Progenitor cell of endocrine pancreas (in vitro differentiated cells): ENCODE measurements around the gene FRMD4A. TPM values are rescaled to one million over a fixed set of nuclear protein-coding genes. Genes with fewer than 3 reads are reported as not detected.

ENCODE experiments used
- DNase-seq: peaks from one replicate; pipeline ENCODE4 v3.0.0; 2021; ENCODE audit warnings: low spot score; ENCODE audit not compliant: unreplicated experiment
- H3K27ac Mint-ChIP-seq: 2 replicates; pipeline ENCODE4 v1.8.0; 2021; ENCODE audit warnings: mild to moderate bottlenecking, moderate library complexity, mixed read lengths
- H3K27me3 Mint-ChIP-seq: 2 replicates; pipeline ENCODE4 v1.8.0; 2021; ENCODE audit warnings: mixed read lengths
- H3K36me3 Mint-ChIP-seq: 2 replicates; pipeline ENCODE4 v1.8.0; 2022; ENCODE audit warnings: mixed read lengths; ENCODE audit not compliant: insufficient read depth
- H3K4me1 Mint-ChIP-seq: 2 replicates; pipeline ENCODE4 v1.8.0; 2021; ENCODE audit warnings: low read depth, mixed read lengths
- H3K4me3 Mint-ChIP-seq: 2 replicates; pipeline ENCODE4 v1.8.0; 2021; ENCODE audit warnings: low read depth, mild to moderate bottlenecking, moderate library complexity, mixed read lengths
- H3K9me3 Mint-ChIP-seq: 2 replicates; pipeline ENCODE4 v1.8.0; 2021; ENCODE audit warnings: low read depth, mixed read lengths
- total RNA-seq: library from RNA; stranded (reverse); gene quantifications from 2 replicates; pipeline ENCODE4 v1.2.1, GENCODE V29; 2021
- TF ChIP-seq, protein P1 (sequence below): fragments of 200-600 bp; sonication (generic); IDR thresholded peaks from one replicate; pipeline ENCODE4 v1.5.0; 2021; ENCODE audit warnings: antibody characterized with exemption, mild to moderate bottlenecking; ENCODE audit not compliant: unreplicated experiment

FRMD4A gene
- total RNA-seq, 1 donor from 2014 or later = 42.2 TPM

- TF ChIP-seq, protein P1, sequence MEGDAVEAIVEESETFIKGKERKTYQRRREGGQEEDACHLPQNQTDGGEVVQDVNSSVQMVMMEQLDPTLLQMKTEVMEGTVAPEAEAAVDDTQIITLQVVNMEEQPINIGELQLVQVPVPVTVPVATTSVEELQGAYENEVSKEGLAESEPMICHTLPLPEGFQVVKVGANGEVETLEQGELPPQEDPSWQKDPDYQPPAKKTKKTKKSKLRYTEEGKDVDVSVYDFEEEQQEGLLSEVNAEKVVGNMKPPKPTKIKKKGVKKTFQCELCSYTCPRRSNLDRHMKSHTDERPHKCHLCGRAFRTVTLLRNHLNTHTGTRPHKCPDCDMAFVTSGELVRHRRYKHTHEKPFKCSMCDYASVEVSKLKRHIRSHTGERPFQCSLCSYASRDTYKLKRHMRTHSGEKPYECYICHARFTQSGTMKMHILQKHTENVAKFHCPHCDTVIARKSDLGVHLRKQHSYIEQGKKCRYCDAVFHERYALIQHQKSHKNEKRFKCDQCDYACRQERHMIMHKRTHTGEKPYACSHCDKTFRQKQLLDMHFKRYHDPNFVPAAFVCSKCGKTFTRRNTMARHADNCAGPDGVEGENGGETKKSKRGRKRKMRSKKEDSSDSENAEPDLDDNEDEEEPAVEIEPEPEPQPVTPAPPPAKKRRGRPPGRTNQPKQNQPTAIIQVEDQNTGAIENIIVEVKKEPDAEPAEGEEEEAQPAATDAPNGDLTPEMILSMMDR = no peak
- Mint-ChIP-seq H3K36me3 (no peaks in the 10 kb centered on the region), H3K4me1 (peaks cover 8% of the 10 kb centered on the region), H3K27ac (no peak overlapping the region), H3K27me3 (no peaks in the 10 kb centered on the region), H3K4me3 (no peak overlapping the region), H3K9me3 (no peaks in the 10 kb centered on the region)
- DNase-seq = no peak
Measured at GRCh38 chr10:14299556-14299955, 31.2 kb downstream of the FRMD4A start.

DNA sequence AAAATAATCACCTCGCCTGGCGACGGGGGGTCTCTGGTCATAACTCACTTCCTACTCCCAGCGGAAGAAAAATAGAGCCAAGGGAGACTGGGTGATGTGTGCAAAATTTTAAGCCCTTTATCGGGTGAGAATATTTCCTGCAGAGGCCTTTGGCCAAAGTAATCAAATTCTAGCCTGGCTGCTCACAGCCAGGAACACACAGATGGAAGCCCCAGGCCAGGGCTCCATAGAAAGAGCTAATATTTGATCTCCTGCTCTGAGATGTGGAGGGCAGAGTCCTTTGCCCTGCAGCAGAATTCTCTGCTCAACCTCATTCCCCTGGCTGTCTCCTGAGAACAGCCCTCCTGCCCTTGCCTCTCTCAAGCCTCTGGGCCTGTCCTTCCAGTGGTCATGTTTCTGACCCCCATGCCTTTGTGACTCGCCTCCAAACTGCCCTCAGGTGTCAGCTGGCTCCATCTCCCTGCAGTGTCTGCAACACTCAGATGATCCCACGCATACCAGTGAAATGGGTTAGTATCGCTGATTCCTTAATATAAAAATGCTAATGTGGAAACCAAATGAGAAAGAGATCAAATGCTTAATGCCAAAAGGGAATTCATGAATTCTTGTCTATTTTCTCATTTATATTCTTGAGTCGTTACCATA is 34.5 kb downstream of the FRMD4A start:
- no peak overlapping the region for H3K4me3 Mint-ChIP-seq
- no peak for DNase-seq
- no peak overlapping the region for H3K27ac Mint-ChIP-seq
- H3K9me3 Mint-ChIP-seq = peaks cover 14% of the 10 kb centered on the region
- no peaks in the 10 kb centered on the region for H3K36me3 Mint-ChIP-seq
- H3K27me3 Mint-ChIP-seq = no peaks in the 10 kb centered on the region
- H3K4me1 Mint-ChIP-seq = peaks cover 8% of the 10 kb centered on the region
- TF ChIP-seq, protein P1 = no peak

- H3K4me1 Mint-ChIP-seq = peaks cover 8% of the 10 kb centered on the region
- H3K27me3 Mint-ChIP-seq = no peaks in the 10 kb centered on the region
- TF ChIP-seq, protein P1 = no peak
- no peaks in the 10 kb centered on the region for H3K36me3 Mint-ChIP-seq
- DNase-seq = no peak
- H3K27ac Mint-ChIP-seq = no peak overlapping the region
- H3K9me3 Mint-ChIP-seq = peaks cover 19% of the 10 kb centered on the region
- no peak overlapping the region for H3K4me3 Mint-ChIP-seq
Measured at GRCh38 chr10:14294347-14295059, 36.2 kb downstream of the FRMD4A start.

DNA sequence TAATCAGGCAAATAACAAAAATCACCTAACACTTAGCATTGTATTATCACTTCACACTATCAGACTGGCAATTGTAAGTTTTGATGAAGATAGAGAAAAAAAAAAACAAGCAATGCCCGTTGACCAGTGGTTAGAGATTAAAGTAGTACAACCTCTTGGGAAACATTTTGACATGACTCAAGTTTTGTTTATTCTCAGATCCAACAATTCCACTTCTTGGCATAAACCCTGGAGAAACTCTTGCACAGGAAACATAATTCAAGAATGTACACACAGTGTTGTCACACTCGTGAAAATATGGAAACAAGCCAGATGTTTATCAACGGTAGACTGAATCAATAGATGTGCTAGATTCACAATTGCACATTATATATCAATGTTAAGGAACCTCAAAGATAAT is 37.2 kb downstream of the FRMD4A start:
- DNase-seq = no peak
- H3K36me3 Mint-ChIP-seq = no peaks in the 10 kb centered on the region
- no peak overlapping the region for H3K27ac Mint-ChIP-seq
- TF ChIP-seq, protein P1 = no peak
- peaks cover 8% of the 10 kb centered on the region for H3K4me1 Mint-ChIP-seq
- no peak overlapping the region for H3K4me3 Mint-ChIP-seq
- H3K9me3 Mint-ChIP-seq = peaks cover 19% of the 10 kb centered on the region
- no peaks in the 10 kb centered on the region for H3K27me3 Mint-ChIP-seq

DNA sequence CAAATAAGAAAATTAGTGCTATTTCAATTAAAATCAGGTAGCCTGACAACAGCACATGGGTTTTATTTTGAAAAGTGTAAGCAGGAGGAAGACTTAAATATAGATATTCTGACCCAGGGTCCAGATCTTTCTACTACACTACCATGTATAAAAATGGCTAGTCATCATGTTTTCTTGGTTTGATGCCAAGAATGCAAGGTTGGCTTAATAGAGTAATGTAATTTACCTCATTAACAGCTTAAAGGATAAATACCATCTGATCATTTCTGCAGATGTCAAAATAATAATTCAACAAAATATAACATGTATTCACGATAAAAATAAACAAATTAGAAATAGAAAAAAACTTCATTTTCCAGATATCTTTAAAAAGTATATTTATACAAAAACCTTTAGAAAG is 39.4 kb downstream of the FRMD4A start:
- no peaks in the 10 kb centered on the region for H3K27me3 Mint-ChIP-seq
- peaks cover 19% of the 10 kb centered on the region for H3K9me3 Mint-ChIP-seq
- no peak overlapping the region for H3K27ac Mint-ChIP-seq
- DNase-seq = no peak
- H3K4me3 Mint-ChIP-seq = no peak overlapping the region
- no peaks in the 10 kb centered on the region for H3K36me3 Mint-ChIP-seq
- TF ChIP-seq, protein P1 = no peak
- H3K4me1 Mint-ChIP-seq = peaks cover 4% of the 10 kb centered on the region
